GM21423 (cell line): ENCODE measurements around the gene COL5A1.

Source experiments
- ATAC-seq: cut with Tn5 transposase; IDR thresholded peaks from one replicate; pipeline ENCODE4 v1.9.1; 2021; ENCODE audit warnings: mild to moderate bottlenecking, moderate library complexity; ENCODE audit not compliant: unreplicated experiment

COL5A1 gene

GRCh38 chr9:134867917-134868750 is 226.5 kb downstream of the COL5A1 start:
- ATAC-seq: no peak

GRCh38 chr9:134868751-134869553 is 227.3 kb downstream of the COL5A1 start:
- no peak for ATAC-seq

GRCh38 chr9:134869554-134870300 is 228.1 kb downstream of the COL5A1 start:
- ATAC-seq: no peak

- no peak for ATAC-seq
Observed at GRCh38 chr9:134870301-134870694, 228.7 kb downstream of the COL5A1 start.

GRCh38 chr9:134870746-134871662 is 229.4 kb downstream of the COL5A1 start:
- ATAC-seq: no peak

- ATAC-seq: no peak
Observed at GRCh38 chr9:134871697-134872340, 230.2 kb downstream of the COL5A1 start.

- ATAC-seq: no peak
Observed at GRCh38 chr9:134872482-134873231, 231.1 kb downstream of the COL5A1 start.

GRCh38 chr9:134875371-134875770 is 233.8 kb downstream of the COL5A1 start:
- ATAC-seq: no peak

GRCh38 chr9:134877541-134877940 is 235.9 kb downstream of the COL5A1 start:
- no peak for ATAC-seq

- no peak for ATAC-seq
Observed at GRCh38 chr9:134879664-134880483, 238.3 kb downstream of the COL5A1 start.

GRCh38 chr9:134880484-134881312 is 239.1 kb downstream of the COL5A1 start, which contains the start of gene FCN2:
Gene FCN2, plus strand, starts transcription at chr9:134880810. Its CDS starts 12 bp downstream, at chr9:134880822.
- ATAC-seq: no peak

GRCh38 chr9:134881313-134881670 is 239.7 kb downstream of the COL5A1 start:
- ATAC-seq: no peak

- no peak for ATAC-seq
Observed at GRCh38 chr9:134882204-134882785, 240.7 kb downstream of the COL5A1 start.

GRCh38 chr9:134883040-134883782 is 241.6 kb downstream of the COL5A1 start:
- ATAC-seq: no peak

GRCh38 chr9:134884492-134884891 is 242.9 kb downstream of the COL5A1 start:
- ATAC-seq: no peak

- no peak for ATAC-seq
Observed at GRCh38 chr9:134885001-134885678, 243.5 kb downstream of the COL5A1 start.
